ENCODE results near the gene CTNNA2.

Gene CTNNA2

GRCh38 chr2:80525152-80525551 lies 1012.3 kb downstream of the CTNNA2 start:
- H3K27me3 Mint-ChIP-seq (ENCODE audit: low read depth), result peaks cover 4% of the 10 kb centered on the region
- no peaks in the 10 kb centered on the region for H3K9me3 Mint-ChIP-seq
- H3K27ac Mint-ChIP-seq, result no peak overlapping the region
- TF ChIP-seq CTCF (IDR thresholded peaks at IDR 0.05; ENCODE audit: unreplicated experiment in 3 of 3), result no peak
- H3K4me3 Mint-ChIP-seq, result no peak overlapping the region
- no peaks in the 10 kb centered on the region for H3K36me3 Mint-ChIP-seq (ENCODE audit: low read depth)
- H3K4me1 Mint-ChIP-seq, result no peaks in the 10 kb centered on the region

- no peaks in the 10 kb centered on the region for H3K4me1 Mint-ChIP-seq
- H3K9me3 Mint-ChIP-seq, result no peaks in the 10 kb centered on the region
- H3K36me3 Mint-ChIP-seq (ENCODE audit: low read depth), result no peaks in the 10 kb centered on the region
- peaks cover 4% of the 10 kb centered on the region for H3K27me3 Mint-ChIP-seq (ENCODE audit: low read depth)
- TF ChIP-seq CTCF (IDR thresholded peaks at IDR 0.05; ENCODE audit: unreplicated experiment in 3 of 3), result no peak
- H3K27ac Mint-ChIP-seq, result no peak overlapping the region
- H3K4me3 Mint-ChIP-seq, result no peak overlapping the region
Observed at GRCh38 chr2:80527119-80527518, 1014.3 kb downstream of the CTNNA2 start.

- no peaks in the 10 kb centered on the region for H3K9me3 Mint-ChIP-seq
- no peak overlapping the region for H3K27ac Mint-ChIP-seq
- no peaks in the 10 kb centered on the region for H3K4me1 Mint-ChIP-seq
- peaks cover 4% of the 10 kb centered on the region for H3K27me3 Mint-ChIP-seq (ENCODE audit: low read depth)
- no peaks in the 10 kb centered on the region for H3K36me3 Mint-ChIP-seq (ENCODE audit: low read depth)
- no peak for TF ChIP-seq CTCF (IDR thresholded peaks at IDR 0.05; ENCODE audit: unreplicated experiment in 3 of 3)
- H3K4me3 Mint-ChIP-seq, result no peak overlapping the region
Observed at GRCh38 chr2:80529466-80530165, 1016.8 kb downstream of the CTNNA2 start.

GRCh38 chr2:80530442-80531064 lies 1017.7 kb downstream of the CTNNA2 start:
- no peaks in the 10 kb centered on the region for H3K36me3 Mint-ChIP-seq (ENCODE audit: low read depth)
- no peak overlapping the region for H3K27ac Mint-ChIP-seq

GRCh38 chr2:80531319-80531718 lies 1018.5 kb downstream of the CTNNA2 start:
- Mint-ChIP-seq H3K27me3 (ENCODE audit: low read depth) (no peaks in the 10 kb centered on the region), H3K4me3 (no peak overlapping the region), H3K4me1 (no peaks in the 10 kb centered on the region), H3K27ac (no peak overlapping the region), H3K36me3 (ENCODE audit: low read depth) (no peaks in the 10 kb centered on the region), H3K9me3 (no peaks in the 10 kb centered on the region)
- no peak for TF ChIP-seq CTCF (IDR thresholded peaks at IDR 0.05; ENCODE audit: unreplicated experiment in 3 of 3)

More at GRCh38 chr2:80530442-80531064, 1017.7 kb downstream of the CTNNA2 start:
- Mint-ChIP-seq H3K9me3 (no peaks in the 10 kb centered on the region), H3K4me1 (no peaks in the 10 kb centered on the region), H3K4me3 (no peak overlapping the region), H3K27me3 (ENCODE audit: low read depth) (peaks cover 1% of the 10 kb centered on the region)
- TF ChIP-seq CTCF (IDR thresholded peaks at IDR 0.05; ENCODE audit: unreplicated experiment in 3 of 3), result no peak

All from nephron (organoid).